Stimulated activated CD4-positive, alpha-beta T cell treated with anti-CD3 and anti-CD28 coated beads, Interleukin-12 subunit alpha, Interleukin-12 subunit beta, amount 100 ng/mL, for 24 hours (primary cell): ENCODE results near the gene ROR2.
"Not testable (repeated sequence)": the region's sequence is repeated elsewhere in the genome, so short reads cannot be mapped to it uniquely, and the experiment has no call there.

ENCODE experiments used
- DNase-seq, 2 experiments: peaks; one replicate each; pipeline ENCODE4 v3.0.0-alpha.2; 2020; ENCODE audit warnings: low read depth in 2 of 2

Gene ROR2

DNA sequence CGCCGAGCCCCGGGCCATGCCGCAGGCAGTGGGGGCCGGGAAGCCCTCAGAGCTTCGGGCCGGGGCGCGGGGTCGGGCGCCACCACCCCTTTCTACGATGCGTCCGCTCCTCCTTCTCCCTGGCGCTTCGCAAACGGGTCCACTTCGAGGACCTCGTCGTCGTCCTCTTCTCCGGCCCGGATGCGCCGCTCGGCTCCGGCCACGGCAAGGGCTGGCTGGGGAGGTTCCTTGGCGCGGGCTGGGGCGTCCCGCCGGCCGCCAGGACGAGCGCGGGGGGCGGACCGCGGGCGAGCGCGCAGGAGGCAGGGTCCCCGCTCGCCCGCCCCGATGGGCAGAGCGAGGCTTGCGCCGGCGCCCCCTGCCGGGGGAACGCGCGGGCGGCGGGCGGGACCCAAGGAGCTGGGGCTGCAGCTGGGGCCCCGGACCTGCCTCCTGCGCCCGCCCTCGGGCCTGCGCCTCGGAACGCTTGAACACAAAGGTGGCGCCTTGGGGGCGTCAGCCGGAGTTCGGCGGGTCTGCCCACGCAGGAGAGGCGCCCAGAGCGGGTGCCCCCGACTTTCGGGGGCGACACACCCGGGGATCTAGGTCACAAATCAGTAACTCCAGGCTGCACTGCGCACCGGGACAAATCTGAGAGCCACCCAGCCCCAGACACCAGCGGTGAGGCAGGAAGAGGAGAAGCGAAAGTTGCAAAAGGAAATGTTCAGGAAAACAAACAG is at the start of gene ROR2:
Gene ROR2, minus strand, starts transcription at position 283 of the 719 bp plus-strand sequence.
- peak in 1 of 2 experiments; percentile 44 for DNase-seq

- no peak for DNase-seq
These were observed 45.1 kb upstream of the ROR2 start for GRCh38 chr9:91995000-91995655.

DNA sequence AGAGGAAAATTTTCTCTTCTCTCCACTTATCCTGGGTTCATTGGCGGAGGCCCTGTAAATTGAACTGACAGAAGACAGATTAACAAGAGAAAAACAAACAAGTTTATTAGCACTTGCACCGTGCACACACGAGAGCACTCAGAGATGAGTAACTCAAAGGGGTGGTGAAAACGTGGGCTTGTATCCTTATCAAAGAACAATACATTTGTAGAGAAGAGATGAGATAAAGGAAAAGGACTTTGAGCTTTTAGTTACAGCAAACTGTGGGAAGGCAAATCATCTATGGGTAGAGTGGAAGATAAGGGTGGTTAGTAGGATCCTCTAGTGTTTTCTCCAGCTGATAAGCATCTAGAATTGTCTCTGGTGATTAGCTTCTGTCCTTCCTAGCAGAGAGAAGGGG is 44.4 kb upstream of the ROR2 start:
- no peak for DNase-seq

- DNase-seq = no peak
These were observed 42.5 kb upstream of the ROR2 start for GRCh38 chr9:91992461-91993041.

DNA sequence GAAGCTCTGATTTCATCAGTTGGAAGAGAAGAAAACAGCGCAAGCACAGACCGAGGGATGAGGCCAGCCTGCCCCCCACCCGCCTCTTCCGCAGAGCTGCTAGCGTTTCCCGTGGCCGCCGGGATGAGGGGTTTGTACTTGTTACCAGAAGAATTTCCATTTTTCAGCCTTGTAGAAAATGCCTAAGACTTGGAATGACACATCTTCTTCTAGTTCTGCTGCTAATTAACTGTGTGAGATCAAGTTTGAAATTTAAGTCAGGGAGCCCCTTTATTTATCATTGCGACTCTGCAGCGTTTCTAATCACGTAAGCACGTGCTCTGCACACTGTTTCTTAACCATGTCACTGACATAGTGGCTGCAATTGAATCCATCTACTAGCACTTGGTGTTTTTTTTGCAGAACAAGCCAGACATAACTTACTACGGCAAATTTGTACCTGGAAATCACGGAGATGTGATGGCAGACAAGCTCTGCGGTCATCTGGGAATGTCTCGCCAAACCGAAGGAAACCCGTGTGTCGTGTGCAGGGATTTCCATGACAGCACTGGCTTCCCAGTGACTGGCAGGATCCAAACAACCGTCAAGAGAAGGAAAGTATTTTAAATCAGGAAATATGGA is 41.8 kb upstream of the ROR2 start:
- DNase-seq = no peak

DNA sequence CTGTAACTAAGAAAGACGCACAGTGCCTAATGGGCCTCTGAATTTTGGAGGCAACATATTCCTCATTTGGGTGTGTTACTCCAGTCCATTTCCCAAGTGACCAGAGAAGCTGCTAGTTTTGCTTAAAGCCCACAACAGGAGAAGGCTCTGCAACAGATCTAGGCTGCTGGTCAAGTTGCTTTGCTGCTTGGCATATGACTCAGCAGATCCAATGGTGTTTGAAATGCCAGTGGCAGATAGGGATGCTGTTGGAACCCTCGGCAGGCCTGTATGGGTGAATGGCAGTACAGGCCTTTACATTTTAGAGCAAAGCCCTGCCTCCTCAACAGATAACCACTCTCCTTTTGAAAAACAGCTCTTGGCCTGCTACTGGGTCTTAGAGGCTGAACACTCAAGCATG is 36.2 kb upstream of the ROR2 start:
- DNase-seq = no peak

GRCh38 chr9:91985692-91986091 is 35.7 kb upstream of the ROR2 start:
- no peak for DNase-seq

- DNase-seq = no peak
These were observed 28.8 kb upstream of the ROR2 start for GRCh38 chr9:91978740-91979414.

GRCh38 chr9:91975254-91975653 is 25.2 kb upstream of the ROR2 start:
- DNase-seq = not testable (repeated sequence)

DNA sequence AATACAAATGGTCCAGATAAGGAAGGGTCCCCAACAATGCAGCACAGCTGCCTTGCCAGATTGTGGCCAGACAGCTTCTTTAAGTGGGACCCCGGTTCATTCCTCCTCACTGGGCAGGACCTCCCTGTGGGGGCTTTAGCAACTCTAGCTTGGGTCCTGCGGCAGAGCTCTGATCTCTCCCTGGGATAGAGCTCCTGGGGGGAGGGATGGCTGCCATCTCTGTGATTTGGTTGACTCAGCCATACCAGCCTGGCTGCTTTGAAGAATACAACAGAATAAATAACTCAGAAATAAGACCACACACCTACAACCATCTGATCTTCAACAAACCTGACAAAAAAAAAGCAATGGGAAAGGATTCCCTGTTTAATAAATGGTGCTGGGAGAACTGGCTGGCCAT is 22.7 kb upstream of the ROR2 start:
- no peak for DNase-seq

GRCh38 chr9:91972076-91972626 is 22.1 kb upstream of the ROR2 start:
- no peak for DNase-seq

- no peak for DNase-seq
These were observed 17.2 kb upstream of the ROR2 start for GRCh38 chr9:91967259-91967658.

GRCh38 chr9:91966503-91966902 is 16.5 kb upstream of the ROR2 start:
- no peak for DNase-seq

- DNase-seq = no peak
These were observed 13.7 kb upstream of the ROR2 start for GRCh38 chr9:91963711-91964240.

GRCh38 chr9:91960367-91960766 is 10.3 kb upstream of the ROR2 start:
- no peak for DNase-seq

GRCh38 chr9:91958174-91958573 is 8.1 kb upstream of the ROR2 start:
- DNase-seq = no peak

- DNase-seq = peak in 1 of 2 experiments; percentile 18
These were observed 4.9 kb upstream of the ROR2 start for GRCh38 chr9:91954841-91955471.

GRCh38 chr9:91953718-91954117 is 3.7 kb upstream of the ROR2 start:
- no peak for DNase-seq

GRCh38 chr9:91951944-91952520 is 2.0 kb upstream of the ROR2 start:
- DNase-seq = no peak

GRCh38 chr9:91949392-91949945 is 559 bp downstream of the ROR2 start:
- DNase-seq = no peak
